CD4-positive, alpha-beta T cell (primary cell): ENCODE data around the gene ELP1. TPM values are rescaled to one million over a fixed set of nuclear protein-coding genes. Genes with fewer than 3 reads are reported as not detected.
A peak's percentile ranks its signal among the peaks of the same experiment; 100 is the strongest.

ENCODE experiments used
- ATAC-seq: fragments of 200-7000 bp; cut with Tn5 transposase; one replicate; pipeline ENCODE4 v1.10.0; 2022; ENCODE audit warnings: mild to moderate bottlenecking; ENCODE audit not compliant: poor library complexity
- CTCF ChIA-PET: fragments of 350-600 bp; sonication (Branson Sonifier 250); formaldehyde crosslinking; loops from one replicate; lab custom pipeline; 2021; ENCODE audit warnings: antibody characterized with exemption, inconsistent platforms; lab: Charles Lee
- POLR2A ChIA-PET: fragments of 350-600 bp; sonication (Branson Sonifier 250); formaldehyde crosslinking; loops from one replicate; lab custom pipeline; 2021; ENCODE audit warnings: antibody characterized with exemption, inconsistent platforms; lab: Charles Lee
- DNase-seq, 14 experiments: peaks; one replicate each; pipeline ENCODE4 v3.0.0-alpha.2; 2013 to 2020; ENCODE audit warnings: mixed read lengths in 2 of 14
- H3K27ac ChIP-seq, 2 donors: one replicate each; pipeline versions ENCODE4 v1.5.1 to v1.7.0; 2013; ENCODE audit warnings: low read length in 2 of 2, low read depth in 1 of 2, mild to moderate bottlenecking in 1 of 2
- H3K27me3 ChIP-seq, 2 experiments: 1 replicate in 1 of 2; 2 replicates in 1 of 2; pipeline versions ENCODE4 v1.6.1 to v1.7.0; 2013; ENCODE audit warnings: low read length in 2 of 2, control low read depth in 1 of 2, mild to moderate bottlenecking in 1 of 2, moderate library complexity in 1 of 2; ENCODE audit not compliant: insufficient read depth in 2 of 2, control insufficient read depth in 1 of 2
- H3K36me3 ChIP-seq: one replicate; pipeline ENCODE4 v1.6.1; 2013; ENCODE audit warnings: low read length, control low read depth; ENCODE audit not compliant: insufficient read depth
- H3K4me1 ChIP-seq: one replicate; pipeline ENCODE4 v1.6.1; 2013; ENCODE audit warnings: low read length, control low read depth; ENCODE audit not compliant: insufficient read depth
- H3K4me3 ChIP-seq: one replicate; pipeline ENCODE4 v1.5.1; 2013; ENCODE audit warnings: mild to moderate bottlenecking, low read length, moderate library complexity
- H3K9me3 ChIP-seq, 2 experiments: 1 replicate in 1 of 2; 2 replicates in 1 of 2; pipeline versions ENCODE4 v1.6.1 to v1.7.0; 2013; ENCODE audit warnings: low read length in 2 of 2, mild to moderate bottlenecking in 2 of 2, control low read depth in 1 of 2, moderate library complexity in 1 of 2; ENCODE audit not compliant: control insufficient read depth in 1 of 2, insufficient read depth in 1 of 2
- H3K27ac Mint-ChIP-seq: one replicate; pipeline ENCODE4 v1.8.0; 2020; ENCODE audit warnings: mixed read lengths
- H3K27me3 Mint-ChIP-seq: one replicate; pipeline ENCODE4 v1.8.0; 2021; ENCODE audit warnings: mixed read lengths
- H3K36me3 Mint-ChIP-seq: one replicate; pipeline ENCODE4 v1.8.0; 2021; ENCODE audit warnings: low read depth, mixed read lengths
- H3K4me1 Mint-ChIP-seq: one replicate; pipeline ENCODE4 v1.8.0; 2021; ENCODE audit warnings: low read depth, mixed read lengths
- H3K4me3 Mint-ChIP-seq: one replicate; pipeline ENCODE4 v1.8.0; 2020; ENCODE audit warnings: mild to moderate bottlenecking, mixed read lengths
- H3K9me3 Mint-ChIP-seq: one replicate; pipeline ENCODE4 v1.8.0; 2020; ENCODE audit warnings: mixed read lengths
- intact Hi-C, 2 experiments: fragments of 100-400 bp; cut with DNase I in 1 of 2; cut with micrococcal nuclease in 1 of 2; formaldehyde crosslinking; loops; one replicate each; pipeline versions ENCODE4 v1.15.1 to v1.9.0; 2023 to 2025; cut with DNase I, micrococcal nuclease
- total RNA-seq, 174 experiments: library from RNA in 2 of 174; stranded (reverse) in 2 of 174; gene quantifications; one replicate each; pipeline ENCODE4 v1.2.3 and lab custom pipeline; 2021 to 2026
- TF ChIP-seq, protein P1 (sequence below): fragments of 200-600 bp; IDR thresholded peaks from one replicate; pipeline ENCODE4 v1.8.0; 2022; ENCODE audit warnings: antibody characterized with exemption, mild to moderate bottlenecking

ELP1 gene
- total RNA-seq, 2 experiments from 2014 or later, result 19.2 to 20.8 TPM

DNA sequence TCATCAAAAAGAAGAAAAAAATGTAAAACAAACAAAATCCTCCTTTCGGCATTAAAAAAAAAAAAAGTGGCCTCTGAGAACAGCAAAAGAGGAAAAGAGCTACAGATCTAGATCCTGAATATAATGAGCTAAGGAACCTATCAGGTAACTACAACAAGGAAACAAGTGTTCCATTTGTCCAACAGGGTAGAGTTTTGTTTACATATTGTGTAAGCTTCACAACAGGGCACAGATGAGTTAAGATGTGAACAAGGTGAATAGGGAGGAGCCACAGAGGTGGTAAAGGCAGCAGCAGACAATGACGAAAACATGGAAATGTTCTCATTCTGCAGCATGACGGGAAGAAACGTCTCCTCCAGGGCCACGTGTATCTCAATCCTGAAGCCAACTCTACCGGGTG lies 14.4 kb downstream of the ELP1 start:
- CTCF ChIA-PET, result interaction anchor here (0.7 kb wide), 1 partner anchor 11 kb away, joined by 3 read pairs; no protein-coding TSS in a partner anchor
- intact Hi-C loops, result no loop called here
- Histone ChIP-seq H3K9me3 (no peaks in the 10 kb centered on the region), H3K36me3 (peaks cover 66% of the 10 kb centered on the region), H3K4me1 (no peaks in the 10 kb centered on the region), H3K27ac (no peak overlapping the region), H3K4me3 (no peak overlapping the region), H3K27me3 (no peaks in the 10 kb centered on the region)
- POLR2A ChIA-PET, result no interaction called here
- Mint-ChIP-seq H3K4me1 (no peaks in the 10 kb centered on the region), H3K27ac (no peak overlapping the region), H3K9me3 (no peaks in the 10 kb centered on the region), H3K4me3 (no peak overlapping the region), H3K36me3 (peaks cover 93% of the 10 kb centered on the region), H3K27me3 (no peaks in the 10 kb centered on the region)
- DNase-seq (no peak), ATAC-seq (no peak)
- TF ChIP-seq, protein P1, sequence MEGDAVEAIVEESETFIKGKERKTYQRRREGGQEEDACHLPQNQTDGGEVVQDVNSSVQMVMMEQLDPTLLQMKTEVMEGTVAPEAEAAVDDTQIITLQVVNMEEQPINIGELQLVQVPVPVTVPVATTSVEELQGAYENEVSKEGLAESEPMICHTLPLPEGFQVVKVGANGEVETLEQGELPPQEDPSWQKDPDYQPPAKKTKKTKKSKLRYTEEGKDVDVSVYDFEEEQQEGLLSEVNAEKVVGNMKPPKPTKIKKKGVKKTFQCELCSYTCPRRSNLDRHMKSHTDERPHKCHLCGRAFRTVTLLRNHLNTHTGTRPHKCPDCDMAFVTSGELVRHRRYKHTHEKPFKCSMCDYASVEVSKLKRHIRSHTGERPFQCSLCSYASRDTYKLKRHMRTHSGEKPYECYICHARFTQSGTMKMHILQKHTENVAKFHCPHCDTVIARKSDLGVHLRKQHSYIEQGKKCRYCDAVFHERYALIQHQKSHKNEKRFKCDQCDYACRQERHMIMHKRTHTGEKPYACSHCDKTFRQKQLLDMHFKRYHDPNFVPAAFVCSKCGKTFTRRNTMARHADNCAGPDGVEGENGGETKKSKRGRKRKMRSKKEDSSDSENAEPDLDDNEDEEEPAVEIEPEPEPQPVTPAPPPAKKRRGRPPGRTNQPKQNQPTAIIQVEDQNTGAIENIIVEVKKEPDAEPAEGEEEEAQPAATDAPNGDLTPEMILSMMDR, result no peak

DNA sequence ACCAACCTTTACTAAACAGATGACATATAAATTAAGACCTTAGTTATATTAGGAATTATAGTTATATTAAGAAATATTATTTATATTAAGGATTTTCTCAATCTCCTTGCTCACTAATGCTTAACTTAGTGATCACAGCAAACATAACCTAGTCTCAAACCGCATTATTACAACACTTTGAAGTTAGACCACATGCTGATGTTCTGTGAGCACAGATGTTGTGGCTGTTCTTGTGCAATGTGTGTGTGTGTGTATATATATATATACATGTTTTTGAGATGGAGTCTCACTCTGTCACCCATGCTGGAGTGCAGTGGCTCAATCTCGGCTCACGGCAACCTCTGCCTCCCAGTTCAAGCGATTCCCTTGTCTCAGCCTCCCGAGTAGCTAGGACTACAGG lies 20.5 kb downstream of the ELP1 start:
- Mint-ChIP-seq H3K4me3 (no peak overlapping the region), H3K9me3 (no peaks in the 10 kb centered on the region), H3K4me1 (peaks cover 24% of the 10 kb centered on the region), H3K36me3 (peaks cover 86% of the 10 kb centered on the region), H3K27ac (no peak overlapping the region), H3K27me3 (no peaks in the 10 kb centered on the region)
- intact Hi-C loops, result no loop called here
- Histone ChIP-seq H3K27me3 (no peaks in the 10 kb centered on the region), H3K4me1 (peaks cover 16% of the 10 kb centered on the region), H3K4me3 (no peak overlapping the region), H3K36me3 (peaks cover 69% of the 10 kb centered on the region), H3K27ac (no peak overlapping the region), H3K9me3 (no peaks in the 10 kb centered on the region)
- POLR2A ChIA-PET, result no interaction called here
- DNase-seq (no peak), ATAC-seq (no peak)
- CTCF ChIA-PET, result no interaction called here
- TF ChIP-seq, protein P1, result no peak

DNA sequence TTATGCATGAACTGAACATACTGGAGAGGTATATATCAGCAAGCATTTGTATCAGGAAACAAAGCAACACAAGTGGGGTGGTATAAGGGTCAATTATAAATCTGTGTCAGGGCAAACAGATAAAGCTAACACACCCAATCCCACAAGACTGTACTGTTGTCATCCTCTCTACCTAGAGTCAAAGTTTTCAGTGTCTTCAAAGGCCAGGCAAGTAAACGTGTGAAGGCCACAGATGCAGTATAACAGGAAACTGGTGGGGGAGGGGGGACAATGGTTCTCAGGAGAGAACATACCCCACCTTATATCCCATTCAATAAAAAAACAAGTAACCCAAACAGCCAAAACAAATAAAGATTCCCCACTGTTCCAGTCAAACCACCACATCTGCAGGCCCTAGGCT lies 22.1 kb downstream of the ELP1 start:
- H3K27ac ChIP-seq, result no peak overlapping the region
- peaks cover 24% of the 10 kb centered on the region for H3K4me1 Mint-ChIP-seq
- no peaks in the 10 kb centered on the region for H3K27me3 Mint-ChIP-seq
- H3K27me3 ChIP-seq, result no peaks in the 10 kb centered on the region
- no peak overlapping the region for H3K4me3 ChIP-seq
- H3K4me3 Mint-ChIP-seq, result peak overlapping the region; percentile 11
- intact Hi-C loops, result no loop called here
- H3K9me3 Mint-ChIP-seq, result no peaks in the 10 kb centered on the region
- H3K36me3 Mint-ChIP-seq, result peaks cover 86% of the 10 kb centered on the region
- H3K27ac Mint-ChIP-seq, result peak overlapping the region; percentile 78
- DNase-seq, result peak in 6 of 14 experiments; percentile 2 to 60 (median 17)
- peaks cover 74% of the 10 kb centered on the region for H3K36me3 ChIP-seq
- peak; percentile 71 for ATAC-seq
- CTCF ChIA-PET, result no interaction called here
- TF ChIP-seq, protein P1, result no peak
- H3K4me1 ChIP-seq, result peaks cover 16% of the 10 kb centered on the region
- POLR2A ChIA-PET, result interaction anchor here (1.1 kb wide), 1 partner anchor 22 kb away, joined by 4 read pairs; the partner anchor contains the start of genes ABITRAM and ELP1
- H3K9me3 ChIP-seq, result no peaks in the 10 kb centered on the region
